PC-3 (cell line): ENCODE measurements around the gene KRT3.

Source experiments
- CTCF ChIP-seq: fragments of 300-600 bp; sonication (generic); conservative IDR thresholded peaks from 2 replicates; pipeline ENCODE4 v1.5.1; 2017; ENCODE audit warnings: antibody characterized with exemption, low read depth, mild to moderate bottlenecking, low read length
- EZH2 ChIP-seq: fragments of 300-600 bp; sonication (generic); IDR thresholded peaks from one replicate; pipeline ENCODE4 v1.6.1; 2017; ENCODE audit warnings: antibody characterized with exemption, mild to moderate bottlenecking, low read length; ENCODE audit not compliant: unreplicated experiment

- TF ChIP-seq EZH2, result no peak
- TF ChIP-seq CTCF, result no peak
Observed at GRCh38 chr12:52835271-52836041, 39.5 kb upstream of the KRT3 start.
